HG03378 (cell line): ENCODE data around the gene PTGIS.

Experiments
- ATAC-seq: cut with Tn5 transposase; IDR thresholded peaks from one replicate; pipeline ENCODE4 v1.9.1; 2021; ENCODE audit warnings: mild to moderate bottlenecking, moderate library complexity; ENCODE audit not compliant: unreplicated experiment

The PTGIS gene

DNA sequence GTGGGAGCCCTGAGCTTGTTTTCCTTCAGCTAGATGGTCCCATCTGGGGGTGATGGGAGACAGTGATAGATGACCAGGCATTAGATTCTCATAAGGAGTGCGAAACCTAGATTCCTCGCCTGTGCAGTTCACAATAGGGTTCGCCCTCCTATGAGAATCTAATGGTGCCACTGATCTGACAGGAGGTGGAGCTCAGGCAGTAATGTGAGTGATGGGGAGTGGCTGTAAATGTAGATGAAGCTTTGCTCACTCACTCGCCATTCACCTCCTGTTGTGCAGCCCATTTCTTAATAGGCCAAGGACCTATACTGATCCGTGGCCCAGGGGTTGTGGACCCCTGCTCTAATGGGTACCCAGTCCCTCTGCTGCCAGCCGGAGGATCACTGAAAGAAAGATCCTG lies 64.8 kb downstream of the PTGIS start:
- ATAC-seq: no peak

DNA sequence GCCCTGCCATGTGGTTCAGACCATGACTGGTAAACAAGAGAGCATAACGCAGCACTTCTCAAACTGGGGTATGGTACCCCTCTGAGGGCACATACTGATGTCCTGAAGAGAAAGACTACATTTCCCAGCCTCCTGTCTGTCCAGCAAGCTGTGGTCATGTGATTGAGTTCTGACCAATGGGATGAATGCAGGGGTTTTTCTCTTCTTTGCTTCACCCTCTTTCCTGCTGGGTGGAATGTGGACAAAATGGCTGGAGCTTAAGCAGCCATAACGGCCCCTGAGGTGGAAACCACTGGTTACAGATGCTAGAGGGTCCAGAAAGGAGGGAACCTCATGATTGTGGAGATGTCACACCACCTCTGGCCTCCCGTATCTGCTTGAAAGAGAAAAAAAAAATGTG lies 66.0 kb downstream of the PTGIS start:
- no peak for ATAC-seq

DNA sequence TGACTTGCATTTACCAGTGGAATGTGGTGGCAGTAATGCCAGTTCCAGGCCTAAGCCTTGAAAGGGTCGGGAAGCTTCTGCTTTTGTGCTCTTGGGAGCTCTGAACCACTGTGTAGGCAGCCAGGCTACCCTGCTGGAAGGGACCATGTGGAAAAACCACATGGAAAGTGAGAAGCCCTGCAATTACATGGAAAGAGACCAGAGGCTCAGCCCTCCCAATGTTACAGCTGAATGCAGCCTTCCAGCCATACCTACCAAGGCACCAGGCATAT lies 70.6 kb downstream of the PTGIS start:
- ATAC-seq: no peak

DNA sequence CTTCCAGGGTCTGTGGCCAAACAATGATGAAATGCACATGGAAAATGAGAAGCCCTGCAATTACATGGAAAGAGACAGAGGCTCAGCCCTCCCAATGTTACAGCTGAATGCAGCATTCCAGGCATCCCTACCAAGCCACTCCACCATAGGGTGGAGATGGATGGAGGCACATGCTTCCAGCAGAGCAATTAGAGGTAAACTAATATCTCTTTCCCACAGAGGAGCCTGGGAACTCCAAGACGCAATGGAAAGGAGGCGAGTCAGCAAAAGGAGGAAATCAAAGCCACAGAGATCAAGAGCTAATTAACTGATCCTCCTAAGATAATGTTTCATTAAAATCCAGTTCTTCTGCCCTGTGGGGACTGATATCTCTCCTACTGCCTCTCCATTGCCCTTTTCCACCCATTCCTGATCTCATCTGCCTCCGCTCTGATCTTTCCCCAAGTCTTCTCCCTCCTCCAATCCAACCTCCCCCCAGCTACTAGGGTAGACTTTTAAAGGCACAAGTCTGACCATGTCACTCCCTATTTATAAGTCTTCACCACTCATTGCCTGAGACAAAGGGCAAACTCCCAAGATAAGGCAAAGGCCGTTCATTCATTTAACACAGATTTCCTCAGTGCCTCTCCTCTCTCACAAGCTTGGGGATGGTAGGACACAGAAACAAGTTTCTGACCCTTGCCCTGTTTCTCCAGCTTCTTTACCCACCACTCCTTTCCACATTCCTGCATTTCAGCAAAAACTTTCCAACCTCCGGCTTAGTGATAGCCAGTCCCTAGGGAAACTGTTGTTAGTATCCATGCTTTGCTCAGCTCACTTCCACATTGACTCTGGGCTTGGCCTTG lies 71.2 kb downstream of the PTGIS start:
- ATAC-seq: no peak

DNA sequence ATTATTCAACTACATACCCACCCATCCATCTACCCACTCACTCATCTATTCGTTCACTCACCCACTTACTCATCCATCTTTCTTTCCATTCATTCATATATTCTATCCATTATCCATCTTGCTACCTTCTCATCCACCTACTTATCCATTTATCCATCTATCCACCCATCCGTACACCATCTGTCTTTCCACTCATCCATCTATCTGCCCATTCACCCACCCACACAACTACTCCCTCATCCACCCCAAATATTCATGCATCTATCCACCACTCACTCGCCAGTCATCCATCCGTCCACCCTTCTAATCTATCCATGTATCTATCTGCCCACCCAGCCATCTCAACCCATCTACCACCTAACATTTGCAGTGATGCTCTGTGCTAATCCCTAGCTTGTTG lies 71.9 kb downstream of the PTGIS start:
- ATAC-seq: no peak

- ATAC-seq: no peak
These were observed 77.2 kb downstream of the PTGIS start for GRCh38 chr20:49490689-49491088.

GRCh38 chr20:49489688-49490087 lies 78.2 kb downstream of the PTGIS start:
- no peak for ATAC-seq

GRCh38 chr20:49486064-49486463 lies 81.9 kb downstream of the PTGIS start:
- no peak for ATAC-seq

DNA sequence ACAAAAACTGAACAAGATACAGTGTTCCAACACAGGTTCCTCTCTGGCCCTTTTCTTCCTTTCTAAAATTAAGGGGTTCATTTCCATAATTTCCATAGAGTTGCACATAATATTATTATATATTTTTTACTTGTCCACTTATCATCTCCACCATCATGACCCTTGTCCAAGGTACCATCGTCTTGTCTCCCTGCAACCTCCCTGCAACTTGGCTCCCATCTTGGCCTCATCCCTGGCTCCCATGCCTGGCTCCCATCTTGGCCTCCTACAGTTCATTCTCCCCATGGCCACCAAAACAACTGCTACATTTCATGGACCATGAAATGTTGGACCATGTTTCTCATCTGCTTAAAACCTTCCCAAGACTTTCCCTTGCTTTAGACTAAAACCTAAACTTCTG lies 82.4 kb downstream of the PTGIS start:
- no peak for ATAC-seq

DNA sequence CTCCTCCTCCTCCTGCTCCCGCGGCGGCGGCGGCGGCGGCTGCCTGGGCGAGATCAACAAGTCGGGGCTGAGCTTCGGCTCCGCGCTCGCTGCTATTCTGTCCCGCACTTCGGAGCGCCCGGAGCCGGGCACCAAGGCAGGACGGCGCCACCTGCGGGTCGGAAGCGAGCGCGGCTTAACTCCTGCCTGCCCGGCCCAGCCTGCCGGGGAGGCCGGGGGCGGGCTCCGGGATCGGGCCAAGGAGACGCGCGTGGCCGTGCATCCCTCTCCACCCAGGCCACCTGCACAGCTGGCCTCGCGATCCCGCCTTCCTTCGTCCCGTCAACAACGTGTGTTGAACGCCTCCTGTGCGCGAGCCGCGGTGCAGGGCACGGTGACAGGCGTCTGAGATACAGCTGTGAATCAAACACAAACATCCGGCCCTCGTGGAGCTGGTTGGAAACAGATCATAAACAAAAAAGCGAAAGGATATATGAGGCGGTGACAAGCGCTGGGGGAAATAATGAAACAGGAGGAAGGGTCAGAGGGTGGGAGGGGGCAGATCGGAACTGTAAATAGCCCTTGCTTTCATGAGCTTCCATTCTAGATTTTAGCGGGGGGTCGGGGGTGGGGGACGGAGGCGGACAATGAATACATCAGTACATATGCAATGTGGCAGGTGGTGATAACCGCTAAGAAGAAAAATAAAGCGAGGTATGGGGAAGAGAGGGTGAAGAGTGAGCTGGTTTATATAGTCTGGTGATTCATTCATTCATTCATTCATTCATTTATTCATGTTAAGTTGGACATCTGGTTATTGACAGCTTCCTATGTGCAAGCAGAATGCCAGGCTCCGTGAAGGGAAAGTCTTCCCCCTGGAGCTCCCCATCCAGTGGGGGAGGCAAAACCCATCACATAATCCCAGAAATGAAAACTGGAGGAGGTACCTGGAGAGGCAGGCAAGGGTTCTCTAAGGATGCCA lies 83.5 kb downstream of the PTGIS start:
- no peak for ATAC-seq

GRCh38 chr20:49483696-49484123 lies 84.2 kb downstream of the PTGIS start:
- ATAC-seq: no peak

- no peak for ATAC-seq
These were observed 84.8 kb downstream of the PTGIS start for GRCh38 chr20:49483018-49483695.

DNA sequence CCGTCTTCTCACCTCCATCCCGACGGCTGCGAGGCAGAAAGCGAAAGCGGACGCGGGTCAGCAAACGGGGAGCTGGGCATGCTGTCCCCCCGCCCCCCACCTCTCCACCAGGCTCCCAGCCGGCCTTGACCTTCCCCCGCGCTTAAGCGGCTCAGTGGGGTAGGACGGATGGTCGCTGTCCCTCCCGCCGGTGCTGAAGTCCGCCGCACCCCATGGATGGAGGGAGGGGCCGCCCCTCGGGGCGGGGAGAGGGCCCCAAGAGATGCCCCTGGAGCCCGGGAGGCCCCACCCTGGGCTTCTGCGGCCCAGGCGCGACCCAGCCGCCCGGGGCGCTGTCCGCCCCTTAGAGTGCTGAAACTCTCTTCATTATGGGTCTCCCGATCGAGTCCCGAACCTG lies 85.3 kb downstream of the PTGIS start, which contains the start of gene KCNB1:
TSS of gene KCNB1 (minus strand) at position 48 of the 397 bp plus-strand sequence. CDS start 188 bp downstream, outside the sequence.
- no peak for ATAC-seq

DNA sequence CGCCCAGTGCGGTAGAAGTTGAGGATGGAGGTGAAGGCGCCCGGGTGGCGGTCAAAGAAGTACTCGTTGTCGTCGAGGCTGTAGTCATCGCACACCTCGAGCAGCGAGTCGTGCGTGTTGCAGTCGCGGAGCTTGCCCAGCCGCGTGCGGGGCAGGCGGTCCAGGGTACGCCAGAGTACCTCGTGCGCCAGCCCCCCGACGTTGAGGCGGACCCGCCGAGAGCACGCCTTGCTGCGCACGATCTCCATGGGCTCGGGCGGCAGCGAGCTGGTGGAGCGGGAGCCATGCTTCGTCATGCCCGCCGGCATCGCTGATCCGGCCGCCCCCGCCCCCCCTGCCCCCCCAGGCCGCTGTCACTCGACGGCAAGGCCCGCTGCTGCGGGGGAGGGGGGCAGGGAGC lies 85.8 kb downstream of the PTGIS start:
- no peak for ATAC-seq

- ATAC-seq: no peak
These were observed 86.8 kb downstream of the PTGIS start for GRCh38 chr20:49481116-49481515.

- ATAC-seq: no peak
These were observed 87.7 kb downstream of the PTGIS start for GRCh38 chr20:49480236-49480635.

- no peak for ATAC-seq
These were observed 88.2 kb downstream of the PTGIS start for GRCh38 chr20:49479785-49480184.

DNA sequence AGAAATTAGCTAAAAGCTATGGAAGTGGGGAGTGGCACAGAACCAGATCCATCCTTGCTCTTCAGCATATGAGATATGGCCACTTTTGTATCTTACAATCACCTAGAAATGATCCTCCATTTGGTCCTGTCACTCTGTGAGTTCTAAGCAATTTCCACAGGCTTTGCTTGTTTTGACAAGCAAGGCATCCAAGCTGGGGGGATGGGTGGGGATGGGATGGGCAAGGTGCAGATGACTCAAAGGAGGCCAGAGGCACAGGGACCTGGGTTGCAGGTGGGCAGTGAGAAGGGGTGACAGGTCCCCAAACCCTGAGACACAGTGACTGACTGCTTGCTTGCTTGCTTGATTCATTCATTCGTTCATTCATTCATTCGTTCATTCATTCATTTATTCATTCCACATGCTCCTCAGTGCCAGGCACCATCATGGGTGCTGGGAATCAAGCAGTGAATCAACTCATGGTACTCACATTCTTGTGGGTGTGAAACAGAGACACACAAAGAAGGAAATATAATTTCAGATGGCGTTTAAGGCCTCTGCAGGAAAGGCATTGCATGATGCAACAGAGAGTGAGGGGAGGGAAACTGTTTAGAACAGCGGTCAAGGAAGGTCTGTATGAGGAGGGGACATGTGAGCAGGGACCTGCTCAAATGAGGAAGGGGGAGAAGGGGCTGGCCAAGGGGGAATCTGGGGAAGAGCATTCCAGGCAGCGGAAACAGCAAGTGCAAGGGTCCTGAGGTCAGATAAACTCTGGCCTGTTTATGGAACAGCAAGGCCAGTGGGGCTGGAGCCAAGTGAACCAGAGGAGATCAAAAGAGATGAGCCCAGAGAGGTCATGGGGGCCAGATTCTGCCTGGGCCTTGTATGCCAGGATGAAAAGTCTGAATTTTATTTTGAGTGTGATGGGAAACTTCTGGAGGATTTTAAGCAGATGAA lies 88.9 kb downstream of the PTGIS start:
- no peak for ATAC-seq

GRCh38 chr20:49478266-49478665 lies 89.7 kb downstream of the PTGIS start:
- ATAC-seq: no peak

DNA sequence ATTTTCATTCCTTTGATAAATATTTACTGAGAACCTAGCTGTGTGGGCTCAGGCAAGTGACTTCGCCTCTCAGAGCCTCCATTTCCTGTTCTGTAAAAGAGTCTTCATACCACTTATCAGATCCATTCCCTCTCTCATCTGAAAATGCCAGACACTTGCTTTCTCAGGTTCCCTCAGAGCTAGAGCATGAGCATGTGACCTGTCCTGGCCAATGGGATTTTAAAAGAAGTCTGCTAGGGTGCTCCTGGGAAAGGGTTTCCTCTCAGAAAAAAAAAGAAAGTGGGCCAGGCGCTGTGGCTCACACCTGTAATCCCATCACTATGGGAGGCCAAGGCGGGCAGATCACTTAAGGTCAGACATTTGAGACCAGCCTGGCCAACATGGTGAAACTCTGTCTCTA lies 90.7 kb downstream of the PTGIS start:
- ATAC-seq: no peak
